ENCODE data around the gene A1BG. TPM values are rescaled to one million over a fixed set of nuclear protein-coding genes. Genes with fewer than 3 reads are reported as not detected.
A peak's percentile ranks its signal among the peaks of the same experiment; 100 is the strongest.

The A1BG gene
- polyA plus RNA-seq, 2 of the 4 experiments (the other 2 are of a cell fraction): 2.5 to 9.5 TPM

DNA sequence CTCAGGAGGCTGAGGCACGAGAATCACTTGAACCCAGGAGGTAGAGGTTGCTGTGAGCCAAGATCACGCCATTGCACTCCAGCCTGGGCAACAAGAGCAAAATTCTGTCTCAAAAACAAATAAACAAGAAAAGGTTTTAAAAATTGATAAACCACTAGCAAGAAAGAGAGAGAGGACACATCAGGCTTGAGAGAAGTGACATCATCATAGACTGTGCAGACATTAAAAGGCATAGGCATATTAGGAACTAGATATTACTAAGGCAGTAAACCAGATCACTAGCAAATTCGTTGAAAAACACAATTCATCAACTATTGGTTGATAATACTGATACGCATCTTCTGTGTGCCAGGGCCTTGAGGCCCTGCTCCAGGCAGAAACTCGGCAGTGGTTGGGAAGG lies 7.7 kb downstream of the A1BG start:
- Histone ChIP-seq H3K9me3 (peaks cover 38% of the 10 kb centered on the region), H3K4me2 (no peak overlapping the region), H3K27ac (no peak overlapping the region), H3K4me3 (no peak overlapping the region), H3K4me1 (0 out of 3 replicates have a peak, but pooled peaks cover 8% of the 10 kb centered on the region)
- POLR2A ChIA-PET: interaction anchor here (4.4 kb wide), 1 partner anchor 17 kb away, joined by 33 read pairs; the partner anchor contains the start of gene ZNF497
- TF ChIP-seq, protein P1, sequence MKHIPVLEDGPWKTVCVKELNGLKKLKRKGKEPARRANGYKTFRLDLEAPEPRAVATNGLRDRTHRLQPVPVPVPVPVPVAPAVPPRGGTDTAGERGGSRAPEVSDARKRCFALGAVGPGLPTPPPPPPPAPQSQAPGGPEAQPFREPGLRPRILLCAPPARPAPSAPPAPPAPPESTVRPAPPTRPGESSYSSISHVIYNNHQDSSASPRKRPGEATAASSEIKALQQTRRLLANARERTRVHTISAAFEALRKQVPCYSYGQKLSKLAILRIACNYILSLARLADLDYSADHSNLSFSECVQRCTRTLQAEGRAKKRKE (CRISPR knock-in tag; IDR thresholded peaks at IDR 0.05; ENCODE audit: low read depth): no peak
- no peak for TF ChIP-seq TFCP2L1 (CRISPR knock-in tag; IDR thresholded peaks at IDR 0.05)
- no peak for TF ChIP-seq RCOR1 (IDR thresholded peaks at IDR 0.05; ENCODE audit: low read depth, low read length)
- TF ChIP-seq CBX2 (IDR thresholded peaks at IDR 0.05; ENCODE audit: borderline replicate concordance, low read depth): no peak
- TF ChIP-seq HOXA7 (CRISPR knock-in tag; IDR thresholded peaks at IDR 0.05): no peak
- no peak for TF ChIP-seq RFX5 (IDR thresholded peaks at IDR 0.05)
- no peak for DNase-seq (ENCODE audit: low read depth in 1 of 2, low spot score in 1 of 2)
- 68% methylated on average over 5 of the region's 5 CpGs for WGBS (ENCODE audit: missing lambda C conversion rate)
- CTCF ChIA-PET: interaction anchor here (1.6 to 2.4 kb wide), 2 partner anchors 9 to 10 kb away, joined by 4 to 6 read pairs; no protein-coding TSS in a partner anchor
- ATAC-seq: no peak
- peak; percentile 13 for FAIRE-seq

DNA sequence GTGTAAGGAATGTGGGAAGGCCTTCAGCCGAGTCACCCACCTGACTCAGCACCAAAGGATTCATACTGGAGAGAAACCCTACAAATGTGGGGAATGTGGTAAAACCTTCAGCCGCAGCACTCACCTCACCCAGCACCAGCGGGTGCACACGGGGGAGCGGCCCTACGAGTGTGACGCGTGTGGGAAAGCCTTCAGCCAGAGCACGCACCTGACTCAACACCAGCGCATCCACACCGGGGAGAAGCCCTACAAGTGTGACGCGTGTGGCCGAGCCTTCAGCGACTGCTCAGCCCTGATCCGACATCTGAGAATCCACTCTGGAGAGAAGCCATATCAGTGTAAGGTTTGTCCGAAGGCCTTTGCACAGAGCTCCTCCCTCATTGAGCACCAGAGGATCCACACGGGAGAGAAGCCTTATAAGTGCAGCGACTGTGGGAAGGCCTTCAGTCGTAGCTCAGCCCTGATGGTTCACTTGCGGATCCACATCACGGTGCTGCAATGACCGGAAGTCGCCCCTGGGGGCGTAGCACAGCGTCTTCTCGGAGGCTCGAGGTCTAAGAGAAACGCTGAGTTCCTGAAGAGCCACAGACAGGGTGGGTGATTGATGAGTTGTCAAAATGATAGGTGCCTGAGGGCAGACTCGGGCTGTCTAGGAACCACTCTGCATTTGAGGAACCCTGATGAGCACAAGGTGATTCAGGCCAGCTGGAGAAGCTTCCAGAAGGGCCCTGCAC lies 14.3 kb downstream of the A1BG start:
- CTCF ChIA-PET: interaction anchor here (0.8 kb wide), 1 partner anchor 122 kb away, joined by 5 read pairs; no protein-coding TSS in a partner anchor
- H3K4me2 ChIP-seq: no peak overlapping the region
- no peak for DNase-seq (ENCODE audit: low read depth in 1 of 2, low spot score in 1 of 2)
- WGBS (ENCODE audit: missing lambda C conversion rate): 93% methylated on average over 30 of the region's 30 CpGs
- POLR2A ChIA-PET: no interaction called here
- TF ChIP-seq, protein P2, sequence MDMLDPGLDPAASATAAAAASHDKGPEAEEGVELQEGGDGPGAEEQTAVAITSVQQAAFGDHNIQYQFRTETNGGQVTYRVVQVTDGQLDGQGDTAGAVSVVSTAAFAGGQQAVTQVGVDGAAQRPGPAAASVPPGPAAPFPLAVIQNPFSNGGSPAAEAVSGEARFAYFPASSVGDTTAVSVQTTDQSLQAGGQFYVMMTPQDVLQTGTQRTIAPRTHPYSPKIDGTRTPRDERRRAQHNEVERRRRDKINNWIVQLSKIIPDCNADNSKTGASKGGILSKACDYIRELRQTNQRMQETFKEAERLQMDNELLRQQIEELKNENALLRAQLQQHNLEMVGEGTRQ (IDR thresholded peaks at IDR 0.05): no peak
- TF ChIP-seq E2F6 (IDR thresholded peaks at IDR 0.05; ENCODE audit: borderline replicate concordance, low read depth): no peak
- H3K4me3 ChIP-seq: no peak overlapping the region
- H3K4me1 ChIP-seq: no peaks in the 10 kb centered on the region
- no peak for FAIRE-seq
- ATAC-seq: no peak; a peak in 1 of 6 replicates
- no peak overlapping the region for H3K27ac ChIP-seq
- peaks cover 74% of the 10 kb centered on the region for H3K9me3 ChIP-seq

DNA sequence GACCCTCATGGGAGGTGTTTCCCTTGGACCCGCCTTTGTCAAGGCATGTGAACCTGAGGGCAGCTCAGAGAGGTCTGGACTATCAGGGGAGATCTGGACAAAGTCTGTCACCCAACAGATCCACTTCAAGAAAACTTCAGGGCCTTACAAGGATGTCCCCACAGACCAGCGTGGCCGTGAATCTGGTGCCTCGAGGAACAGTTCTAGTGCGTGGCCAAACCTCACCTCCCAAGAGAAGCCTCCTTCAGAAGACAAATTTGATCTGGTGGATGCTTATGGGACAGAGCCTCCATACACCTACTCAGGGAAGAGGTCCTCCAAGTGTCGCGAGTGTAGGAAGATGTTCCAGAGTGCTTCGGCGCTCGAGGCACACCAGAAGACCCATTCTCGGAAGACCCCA lies 15.0 kb downstream of the A1BG start:
- ATAC-seq: no peak; a peak in 1 of 6 replicates
- Histone ChIP-seq H3K4me3 (no peak overlapping the region), H3K4me1 (no peaks in the 10 kb centered on the region), H3K9me3 (peaks cover 74% of the 10 kb centered on the region), H3K27ac (no peak overlapping the region), H3K4me2 (no peak overlapping the region)
- ChIA-PET POLR2A (no interaction called here), CTCF (no interaction called here)
- no peak for DNase-seq (ENCODE audit: low read depth in 1 of 2, low spot score in 1 of 2)
- TF ChIP-seq PHF8 (IDR thresholded peaks at IDR 0.05; ENCODE audit: borderline replicate concordance, low read depth) (no peak), ZC3H11A (IDR thresholded peaks at IDR 0.05) (no peak), RNF2 (IDR thresholded peaks at IDR 0.05; ENCODE audit: borderline replicate concordance, low read depth) (no peak), RCOR1 (IDR thresholded peaks at IDR 0.05; ENCODE audit: low read depth, low read length) (no peak), HOXA7 (CRISPR knock-in tag; IDR thresholded peaks at IDR 0.05) (no peak), SMC3 (IDR thresholded peaks at IDR 0.05) (no peak), KDM1A (IDR thresholded peaks at IDR 0.05; ENCODE audit: low read depth) (no peak), HOXB13 (CRISPR knock-in tag; IDR thresholded peaks at IDR 0.05; ENCODE audit: low read depth) (no peak), KDM5A (IDR thresholded peaks at IDR 0.05) (no peak), CBX2 (IDR thresholded peaks at IDR 0.05; ENCODE audit: borderline replicate concordance, low read depth) (no peak), NFE2L2 (conservative IDR thresholded peaks at IDR 0.05; ENCODE audit: low read length) (no peak), TFCP2L1 (CRISPR knock-in tag; IDR thresholded peaks at IDR 0.05) (no peak), POLR2A (IDR thresholded peaks at IDR 0.05; ENCODE audit: low read length) (no peak), JUNB (IDR thresholded peaks at IDR 0.05) (no peak), MAX (IDR thresholded peaks at IDR 0.05) (no peak), FOSB (CRISPR knock-in tag; IDR thresholded peaks at IDR 0.05) (no peak)
- TF ChIP-seq, protein P3, sequence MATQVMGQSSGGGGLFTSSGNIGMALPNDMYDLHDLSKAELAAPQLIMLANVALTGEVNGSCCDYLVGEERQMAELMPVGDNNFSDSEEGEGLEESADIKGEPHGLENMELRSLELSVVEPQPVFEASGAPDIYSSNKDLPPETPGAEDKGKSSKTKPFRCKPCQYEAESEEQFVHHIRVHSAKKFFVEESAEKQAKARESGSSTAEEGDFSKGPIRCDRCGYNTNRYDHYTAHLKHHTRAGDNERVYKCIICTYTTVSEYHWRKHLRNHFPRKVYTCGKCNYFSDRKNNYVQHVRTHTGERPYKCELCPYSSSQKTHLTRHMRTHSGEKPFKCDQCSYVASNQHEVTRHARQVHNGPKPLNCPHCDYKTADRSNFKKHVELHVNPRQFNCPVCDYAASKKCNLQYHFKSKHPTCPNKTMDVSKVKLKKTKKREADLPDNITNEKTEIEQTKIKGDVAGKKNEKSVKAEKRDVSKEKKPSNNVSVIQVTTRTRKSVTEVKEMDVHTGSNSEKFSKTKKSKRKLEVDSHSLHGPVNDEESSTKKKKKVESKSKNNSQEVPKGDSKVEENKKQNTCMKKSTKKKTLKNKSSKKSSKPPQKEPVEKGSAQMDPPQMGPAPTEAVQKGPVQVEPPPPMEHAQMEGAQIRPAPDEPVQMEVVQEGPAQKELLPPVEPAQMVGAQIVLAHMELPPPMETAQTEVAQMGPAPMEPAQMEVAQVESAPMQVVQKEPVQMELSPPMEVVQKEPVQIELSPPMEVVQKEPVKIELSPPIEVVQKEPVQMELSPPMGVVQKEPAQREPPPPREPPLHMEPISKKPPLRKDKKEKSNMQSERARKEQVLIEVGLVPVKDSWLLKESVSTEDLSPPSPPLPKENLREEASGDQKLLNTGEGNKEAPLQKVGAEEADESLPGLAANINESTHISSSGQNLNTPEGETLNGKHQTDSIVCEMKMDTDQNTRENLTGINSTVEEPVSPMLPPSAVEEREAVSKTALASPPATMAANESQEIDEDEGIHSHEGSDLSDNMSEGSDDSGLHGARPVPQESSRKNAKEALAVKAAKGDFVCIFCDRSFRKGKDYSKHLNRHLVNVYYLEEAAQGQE (IDR thresholded peaks at IDR 0.05): no peak
- FAIRE-seq: no peak
- WGBS (ENCODE audit: missing lambda C conversion rate): 93% methylated on average over 11 of the region's 11 CpGs
